HG03457 (cell line): ENCODE results near the gene HCLS1.
"Not testable (repeated sequence)": the region's sequence is repeated elsewhere in the genome, so short reads cannot be mapped to it uniquely, and the experiment has no call there.

Experiments
- ATAC-seq: cut with Tn5 transposase; IDR thresholded peaks from one replicate; pipeline ENCODE4 v1.9.1; 2021; ENCODE audit warnings: moderate number of reproducible peaks; ENCODE audit not compliant: unreplicated experiment

HCLS1 gene

GRCh38 chr3:121599900-121600299 lies 60.8 kb downstream of the HCLS1 start:
- ATAC-seq = not testable (repeated sequence)

- no peak for ATAC-seq
Measured at GRCh38 chr3:121598564-121598963, 62.1 kb downstream of the HCLS1 start.

GRCh38 chr3:121595765-121596406 lies 64.8 kb downstream of the HCLS1 start:
- no peak for ATAC-seq

GRCh38 chr3:121594850-121595249 lies 65.9 kb downstream of the HCLS1 start:
- no peak for ATAC-seq

GRCh38 chr3:121593806-121594205 lies 66.9 kb downstream of the HCLS1 start:
- ATAC-seq = not testable (repeated sequence)

- ATAC-seq = peak; percentile 69
Measured at GRCh38 chr3:121592856-121593702, 67.6 kb downstream of the HCLS1 start, which contains the start of gene FBXO40. Gene FBXO40 (plus strand): TSS chr3:121593379. CDS start chr3:121620576, 27,197 bp downstream.

GRCh38 chr3:121584418-121584817 lies 76.3 kb downstream of the HCLS1 start:
- ATAC-seq = no peak

- no peak for ATAC-seq
Measured at GRCh38 chr3:121581691-121582090, 79.0 kb downstream of the HCLS1 start.
